ENCODE data around the gene RHBDD1. TPM values are rescaled to one million over a fixed set of nuclear protein-coding genes. Genes with fewer than 3 reads are reported as not detected.
"Not testable (repeated sequence)": the region's sequence is repeated elsewhere in the genome, so short reads cannot be mapped to it uniquely, and the experiment has no call there.

The RHBDD1 gene
- total and polyA plus RNA-seq, 4 donors, result 8.5 to 45.8 (median 16.1) TPM

DNA sequence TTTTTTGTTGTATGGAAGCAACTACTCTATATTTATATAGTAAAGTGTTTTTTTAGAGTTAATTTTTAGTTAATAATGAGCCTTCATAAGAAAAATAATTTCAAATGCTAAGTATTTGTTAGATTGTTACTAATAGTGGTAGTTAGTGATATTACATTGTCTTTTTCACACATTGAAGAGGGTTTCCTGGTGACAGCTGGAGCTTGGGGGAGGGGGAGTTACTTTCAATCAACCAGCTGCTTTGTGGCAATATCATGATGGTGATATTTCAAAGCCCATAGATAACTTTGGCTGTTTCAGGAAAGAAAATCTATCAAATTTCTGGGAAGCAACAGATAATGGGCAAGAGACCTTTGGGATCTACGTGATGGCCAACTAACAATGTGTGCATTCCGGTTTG, 4.1 kb downstream of the RHBDD1 start:
- Histone ChIP-seq H3K9me3 (ENCODE audit: control insufficient read depth in 4 of 4, low read length in 3 of 4) (peaks cover 0 to 1% (median 0%) of the 10 kb centered on the region in 4 donors), H3K9ac (ENCODE audit: low read depth in 1 of 2, low read length in 2 of 2) (no peak overlapping the region), H3K36me3 (ENCODE audit: control insufficient read depth in 4 of 4, insufficient read depth in 3 of 4, low read depth in 1 of 4, low read length in 3 of 4) (peaks cover 0 to 5% (median 0%) of the 10 kb centered on the region in 4 donors), H3K4me3 (ENCODE audit: low read depth in 1 of 3, low read length in 3 of 3) (no peak overlapping the region), H3K27ac (ENCODE audit: low read depth in 1 of 2, low read length in 2 of 2) (no peak overlapping the region), H3K27me3 (ENCODE audit: control insufficient read depth in 4 of 4, insufficient read depth in 4 of 4, low read length in 3 of 4) (no peaks in the 10 kb centered on the region), H3K4me1 (ENCODE audit: control insufficient read depth in 4 of 4, insufficient read depth in 4 of 4, low read length in 3 of 4) (peaks cover 4 to 18% (median 7%) of the 10 kb centered on the region in 4 donors)
- 100% methylated on average over 2 of the region's 2 CpGs for WGBS
- TF ChIP-seq TAF1 (conservative IDR thresholded peaks at IDR 0.05), result no peak
- TF ChIP-seq, protein P1, sequence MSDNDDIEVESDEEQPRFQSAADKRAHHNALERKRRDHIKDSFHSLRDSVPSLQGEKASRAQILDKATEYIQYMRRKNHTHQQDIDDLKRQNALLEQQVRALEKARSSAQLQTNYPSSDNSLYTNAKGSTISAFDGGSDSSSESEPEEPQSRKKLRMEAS (IDR thresholded peaks at IDR 0.05), result no peak
- no peak for TF ChIP-seq RXRA (IDR thresholded peaks at IDR 0.05)
- TF ChIP-seq HNF4G (IDR thresholded peaks at IDR 0.05), result no peak
- DNase-seq (ENCODE audit: low spot score), result no peak

DNA sequence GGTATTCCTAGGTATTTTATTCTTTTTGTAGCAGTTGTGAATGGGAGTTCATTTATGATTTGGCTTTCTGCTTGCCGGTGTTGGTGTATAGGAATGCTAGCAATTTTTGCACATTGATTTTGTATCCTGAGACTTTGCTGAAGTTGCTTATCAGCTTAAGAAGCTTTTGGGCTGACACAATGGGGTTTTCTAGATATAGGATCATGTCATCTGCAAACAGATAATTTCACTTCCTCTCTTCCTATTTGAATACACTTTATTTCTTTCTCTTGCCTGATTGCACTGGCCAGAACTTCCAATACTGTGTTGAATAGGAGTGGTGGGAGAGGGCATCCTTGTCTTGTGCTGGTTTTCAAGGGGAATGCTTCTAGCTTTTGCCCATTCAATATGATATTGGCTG, 7.1 kb downstream of the RHBDD1 start:
- not testable (repeated sequence) for H3K4me3 ChIP-seq (ENCODE audit: low read depth in 1 of 3, low read length in 3 of 3); H3K4me1 ChIP-seq (ENCODE audit: control insufficient read depth in 4 of 4, insufficient read depth in 4 of 4, low read length in 3 of 4); DNase-seq (ENCODE audit: low spot score); H3K9ac ChIP-seq (ENCODE audit: low read depth in 1 of 2, low read length in 2 of 2); H3K9me3 ChIP-seq (ENCODE audit: control insufficient read depth in 4 of 4, low read length in 3 of 4); H3K36me3 ChIP-seq (ENCODE audit: control insufficient read depth in 4 of 4, insufficient read depth in 3 of 4, low read depth in 1 of 4, low read length in 3 of 4); H3K27ac ChIP-seq (ENCODE audit: low read depth in 1 of 2, low read length in 2 of 2); H3K27me3 ChIP-seq (ENCODE audit: control insufficient read depth in 4 of 4, insufficient read depth in 4 of 4, low read length in 3 of 4)
- WGBS, result 97% methylated on average over 1 of the region's 1 CpG

DNA sequence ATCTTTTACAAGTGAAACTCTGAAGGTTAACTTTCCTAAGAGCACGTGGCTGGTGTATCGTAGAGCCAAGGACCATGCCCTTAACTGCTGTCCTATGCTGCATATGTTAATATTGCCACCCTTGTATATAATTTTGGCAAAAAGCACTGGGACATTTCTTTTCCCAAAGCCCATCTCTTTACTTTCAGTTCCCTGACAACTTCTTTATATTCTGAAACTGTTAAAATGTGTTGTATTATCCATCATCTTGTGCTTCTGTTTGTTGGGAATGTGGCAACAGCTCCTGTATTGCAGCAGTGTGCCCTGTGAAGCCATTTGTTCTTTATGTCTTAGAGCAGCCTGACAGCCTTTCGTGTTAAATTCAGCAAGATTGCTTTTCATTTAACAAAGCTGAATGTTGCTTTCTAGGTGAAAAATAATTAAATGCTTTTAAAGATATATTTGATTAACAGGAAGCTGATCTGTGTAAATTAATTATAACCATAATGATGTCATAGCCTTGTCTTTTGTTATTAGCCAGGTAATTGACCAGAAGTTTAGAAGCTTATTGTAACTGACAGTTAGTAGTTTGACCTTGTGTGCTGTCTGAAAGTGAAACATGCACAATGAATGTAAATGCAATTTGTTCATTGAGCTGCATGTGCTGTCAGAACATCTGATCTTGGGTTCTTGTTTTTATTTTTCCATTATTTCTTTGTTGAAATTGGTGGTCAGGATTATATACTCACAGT, 9.7 kb downstream of the RHBDD1 start:
- Histone ChIP-seq H3K4me1 (ENCODE audit: control insufficient read depth in 4 of 4, insufficient read depth in 4 of 4, low read length in 3 of 4) (no peaks in the 10 kb centered on the region), H3K4me3 (ENCODE audit: low read depth in 1 of 3, low read length in 3 of 3) (no peak overlapping the region), H3K27me3 (ENCODE audit: control insufficient read depth in 4 of 4, insufficient read depth in 4 of 4, low read length in 3 of 4) (no peaks in the 10 kb centered on the region), H3K9ac (ENCODE audit: low read depth in 1 of 2, low read length in 2 of 2) (no peak overlapping the region), H3K27ac (ENCODE audit: low read depth in 1 of 2, low read length in 2 of 2) (no peak overlapping the region), H3K36me3 (ENCODE audit: control insufficient read depth in 4 of 4, insufficient read depth in 3 of 4, low read depth in 1 of 4, low read length in 3 of 4) (peaks cover 0 to 2% (median 0%) of the 10 kb centered on the region in 4 donors), H3K9me3 (ENCODE audit: control insufficient read depth in 4 of 4, low read length in 3 of 4) (peaks cover 0 to 1% (median 0%) of the 10 kb centered on the region in 4 donors)
- 97% methylated on average over 3 of the region's 3 CpGs for WGBS
- TF ChIP-seq HNF4A (conservative IDR thresholded peaks at IDR 0.05), result no peak
- no peak for TF ChIP-seq SP1 (IDR thresholded peaks at IDR 0.05)
- TF ChIP-seq JUND (IDR thresholded peaks at IDR 0.05), result no peak
- TF ChIP-seq NR2F2 (IDR thresholded peaks at IDR 0.05), result no peak
- TF ChIP-seq, protein P2, sequence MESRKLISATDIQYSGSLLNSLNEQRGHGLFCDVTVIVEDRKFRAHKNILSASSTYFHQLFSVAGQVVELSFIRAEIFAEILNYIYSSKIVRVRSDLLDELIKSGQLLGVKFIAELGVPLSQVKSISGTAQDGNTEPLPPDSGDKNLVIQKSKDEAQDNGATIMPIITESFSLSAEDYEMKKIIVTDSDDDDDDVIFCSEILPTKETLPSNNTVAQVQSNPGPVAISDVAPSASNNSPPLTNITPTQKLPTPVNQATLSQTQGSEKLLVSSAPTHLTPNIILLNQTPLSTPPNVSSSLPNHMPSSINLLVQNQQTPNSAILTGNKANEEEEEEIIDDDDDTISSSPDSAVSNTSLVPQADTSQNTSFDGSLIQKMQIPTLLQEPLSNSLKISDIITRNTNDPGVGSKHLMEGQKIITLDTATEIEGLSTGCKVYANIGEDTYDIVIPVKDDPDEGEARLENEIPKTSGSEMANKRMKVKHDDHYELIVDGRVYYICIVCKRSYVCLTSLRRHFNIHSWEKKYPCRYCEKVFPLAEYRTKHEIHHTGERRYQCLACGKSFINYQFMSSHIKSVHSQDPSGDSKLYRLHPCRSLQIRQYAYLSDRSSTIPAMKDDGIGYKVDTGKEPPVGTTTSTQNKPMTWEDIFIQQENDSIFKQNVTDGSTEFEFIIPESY (IDR thresholded peaks at IDR 0.05), result no peak
- TF ChIP-seq, protein P3, sequence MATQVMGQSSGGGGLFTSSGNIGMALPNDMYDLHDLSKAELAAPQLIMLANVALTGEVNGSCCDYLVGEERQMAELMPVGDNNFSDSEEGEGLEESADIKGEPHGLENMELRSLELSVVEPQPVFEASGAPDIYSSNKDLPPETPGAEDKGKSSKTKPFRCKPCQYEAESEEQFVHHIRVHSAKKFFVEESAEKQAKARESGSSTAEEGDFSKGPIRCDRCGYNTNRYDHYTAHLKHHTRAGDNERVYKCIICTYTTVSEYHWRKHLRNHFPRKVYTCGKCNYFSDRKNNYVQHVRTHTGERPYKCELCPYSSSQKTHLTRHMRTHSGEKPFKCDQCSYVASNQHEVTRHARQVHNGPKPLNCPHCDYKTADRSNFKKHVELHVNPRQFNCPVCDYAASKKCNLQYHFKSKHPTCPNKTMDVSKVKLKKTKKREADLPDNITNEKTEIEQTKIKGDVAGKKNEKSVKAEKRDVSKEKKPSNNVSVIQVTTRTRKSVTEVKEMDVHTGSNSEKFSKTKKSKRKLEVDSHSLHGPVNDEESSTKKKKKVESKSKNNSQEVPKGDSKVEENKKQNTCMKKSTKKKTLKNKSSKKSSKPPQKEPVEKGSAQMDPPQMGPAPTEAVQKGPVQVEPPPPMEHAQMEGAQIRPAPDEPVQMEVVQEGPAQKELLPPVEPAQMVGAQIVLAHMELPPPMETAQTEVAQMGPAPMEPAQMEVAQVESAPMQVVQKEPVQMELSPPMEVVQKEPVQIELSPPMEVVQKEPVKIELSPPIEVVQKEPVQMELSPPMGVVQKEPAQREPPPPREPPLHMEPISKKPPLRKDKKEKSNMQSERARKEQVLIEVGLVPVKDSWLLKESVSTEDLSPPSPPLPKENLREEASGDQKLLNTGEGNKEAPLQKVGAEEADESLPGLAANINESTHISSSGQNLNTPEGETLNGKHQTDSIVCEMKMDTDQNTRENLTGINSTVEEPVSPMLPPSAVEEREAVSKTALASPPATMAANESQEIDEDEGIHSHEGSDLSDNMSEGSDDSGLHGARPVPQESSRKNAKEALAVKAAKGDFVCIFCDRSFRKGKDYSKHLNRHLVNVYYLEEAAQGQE (IDR thresholded peaks at IDR 0.05), result no peak
- no peak for TF ChIP-seq RXRA (IDR thresholded peaks at IDR 0.05)
- no peak for TF ChIP-seq GABPA (IDR thresholded peaks at IDR 0.05 in 1 of 2, conservative IDR thresholded peaks at IDR 0.05 in 1 of 2)
- no peak for TF ChIP-seq TAF1 (conservative IDR thresholded peaks at IDR 0.05)
- TF ChIP-seq, protein P1 (IDR thresholded peaks at IDR 0.05), result no peak
- TF ChIP-seq, protein P4, sequence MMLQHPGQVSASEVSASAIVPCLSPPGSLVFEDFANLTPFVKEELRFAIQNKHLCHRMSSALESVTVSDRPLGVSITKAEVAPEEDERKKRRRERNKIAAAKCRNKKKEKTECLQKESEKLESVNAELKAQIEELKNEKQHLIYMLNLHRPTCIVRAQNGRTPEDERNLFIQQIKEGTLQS (IDR thresholded peaks at IDR 0.05), result no peak
- DNase-seq (ENCODE audit: low spot score), result no peak

Data from liver (tissue), 9 donors.